Panc1 (cell line): Measurements from ENCODE around the gene CHST1. TPM values are rescaled to one million over a fixed set of nuclear protein-coding genes. Genes with fewer than 3 reads are reported as not detected.

ENCODE experiments used
- ATAC-seq: fragments of 200-7000 bp; cut with Tn5 transposase; 2 replicates; pipeline ENCODE4 v1.9.1; 2020; ENCODE audit warnings: mild to moderate bottlenecking, moderate library complexity
- BruUV-seq: library from RNA; stranded (reverse); fragments of 400-500 nt; replicated peaks from 2 replicates; lab custom pipeline; 2021; lab: Mats Ljungman, UMichigan
- CTCF ChIA-PET: fragments of 300-600 bp; sonication (Branson Sonifier 250); formaldehyde crosslinking; loops from one replicate; lab custom pipeline; 2022; ENCODE audit warnings: antibody characterized with exemption; lab: Charles Lee
- POLR2A ChIA-PET: fragments of 300-600 bp; sonication (Branson Sonifier 250); formaldehyde crosslinking; loops from one replicate; lab custom pipeline; 2022; ENCODE audit warnings: antibody characterized with exemption; lab: Charles Lee
- DNase-seq: peaks from one replicate; pipeline ENCODE4 v3.0.0-alpha.2; 2010; ENCODE audit warnings: low read depth, low spot score
- H3K27ac ChIP-seq: 2 replicates; pipeline ENCODE4 v1.5.1; 2011; ENCODE audit warnings: mild to moderate bottlenecking, low read length, inconsistent platforms
- H3K27me3 ChIP-seq: fragments of 200-500 bp; sonication (Bioruptor generic); 2 replicates; pipeline ENCODE4 v1.6.0; 2014; ENCODE audit warnings: low read length, inconsistent platforms; ENCODE audit not compliant: control insufficient read depth, insufficient read depth
- H3K36me3 ChIP-seq: fragments of 200-500 bp; sonication (Bioruptor generic); 2 replicates; pipeline ENCODE4 v1.5.1; 2014; ENCODE audit warnings: inconsistent platforms, mild to moderate bottlenecking, low read length, moderate library complexity; ENCODE audit not compliant: control insufficient read depth, insufficient read depth
- H3K4me1 ChIP-seq: 2 replicates; pipeline ENCODE4 v1.5.1; 2011; ENCODE audit warnings: inconsistent platforms, mild to moderate bottlenecking, low read length, moderate library complexity; ENCODE audit not compliant: control insufficient read depth, insufficient read depth
- H3K4me3 ChIP-seq, 2 experiments: 2 replicates each; pipeline ENCODE4 v1.5.1; 2011 to 2012; ENCODE audit warnings: low read depth in 2 of 2, low read length in 2 of 2, mild to moderate bottlenecking in 2 of 2, inconsistent platforms in 1 of 2, moderate library complexity in 1 of 2
- H3K9me3 ChIP-seq: fragments of 200-500 bp; sonication (Bioruptor generic); 2 replicates; pipeline ENCODE4 v1.5.1; 2014; ENCODE audit warnings: low read depth, mild to moderate bottlenecking, inconsistent platforms, low read length, moderate library complexity; ENCODE audit not compliant: control insufficient read depth, insufficient read depth
- POLR2AphosphoS5 ChIP-seq: IDR thresholded peaks from 2 replicates; pipeline ENCODE4 v1.6.1; 2012; ENCODE audit warnings: mild to moderate bottlenecking, low read depth, low read length, moderate library complexity
- SIN3A ChIP-seq: IDR thresholded peaks from 2 replicates; pipeline ENCODE4 v1.6.1; 2012; ENCODE audit warnings: low read depth, mild to moderate bottlenecking, low read length, moderate library complexity, borderline replicate concordance; ENCODE audit not compliant: insufficient read depth
- TCF7L2 ChIP-seq: IDR thresholded peaks from 2 replicates; pipeline ENCODE4 v1.6.1; 2011; ENCODE audit warnings: mild to moderate bottlenecking, low read depth, low read length, inconsistent platforms
- in situ Hi-C: cut with HindIII; loops from 2 replicates; pipeline ENCODE4 v1.10.0; 2016; ENCODE audit warnings: low sequenced_read_pairs, low pct_unique_long_range_greater_than_20kb
- intact Hi-C: fragments of 100-400 bp; cut with micrococcal nuclease; formaldehyde crosslinking; loops from one replicate; pipeline ENCODE4 v1.10.0; 2022; ENCODE audit not compliant: unreplicated experiment
- total RNA-seq: library from RNA; stranded (reverse); gene quantifications from one replicate; pipeline ENCODE4 v1.2.1, GENCODE V29; 2021; ENCODE audit not compliant: unreplicated experiment
- TF ChIP-seq, protein P1 (sequence below), 2 experiments: IDR thresholded peaks; 2 replicates each; pipeline ENCODE4 v1.6.1; 2011 to 2012; ENCODE audit warnings: low read depth in 2 of 2, control low read depth in 1 of 2, low read length in 1 of 2, mild to moderate bottlenecking in 1 of 2, moderate library complexity in 1 of 2; ENCODE audit not compliant: insufficient read depth in 1 of 2
- TF ChIP-seq, protein P2 (sequence below): fragments of 450-650 bp; IDR thresholded peaks from 2 replicates; pipeline ENCODE4 v1.5.1; 2017; ENCODE audit warnings: mild to moderate bottlenecking

Gene CHST1
- total RNA-seq, 1 experiment from 2014 or later, result not detected

DNA sequence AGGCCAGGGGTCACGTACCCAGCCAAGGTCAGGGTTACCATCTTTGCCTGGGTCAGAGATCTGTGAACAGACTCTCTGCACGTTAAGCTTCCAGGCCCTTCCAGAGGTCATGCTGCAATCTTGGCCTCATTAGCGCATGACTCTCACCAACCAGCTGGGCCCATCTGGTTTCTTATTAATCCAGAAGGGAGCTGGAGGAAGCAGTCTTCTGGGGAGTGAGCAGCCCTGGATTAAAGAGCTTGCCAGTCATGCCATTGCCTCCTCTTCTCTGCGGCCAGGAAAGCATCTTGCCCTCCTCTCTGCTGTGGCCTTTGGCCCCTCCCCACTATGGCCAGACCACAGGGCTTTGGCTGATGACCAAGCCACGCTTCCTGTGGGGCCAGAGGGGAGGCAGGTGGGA is 57.4 kb downstream of the CHST1 start:
- ATAC-seq (no peak), DNase-seq (no peak)
- in situ Hi-C loops (no loop called here), intact Hi-C loops (no loop called here)
- Histone ChIP-seq H3K4me1 (no peaks in the 10 kb centered on the region), H3K27me3 (peaks cover 9% of the 10 kb centered on the region), H3K4me3 (no peak overlapping the region), H3K27ac (no peak overlapping the region), H3K36me3 (no peaks in the 10 kb centered on the region), H3K9me3 (no peaks in the 10 kb centered on the region)
- ChIA-PET POLR2A (no interaction called here), CTCF (no interaction called here)
- TF ChIP-seq POLR2AphosphoS5 (no peak), TCF7L2 (no peak), SIN3A (no peak)
- TF ChIP-seq, protein P1, sequence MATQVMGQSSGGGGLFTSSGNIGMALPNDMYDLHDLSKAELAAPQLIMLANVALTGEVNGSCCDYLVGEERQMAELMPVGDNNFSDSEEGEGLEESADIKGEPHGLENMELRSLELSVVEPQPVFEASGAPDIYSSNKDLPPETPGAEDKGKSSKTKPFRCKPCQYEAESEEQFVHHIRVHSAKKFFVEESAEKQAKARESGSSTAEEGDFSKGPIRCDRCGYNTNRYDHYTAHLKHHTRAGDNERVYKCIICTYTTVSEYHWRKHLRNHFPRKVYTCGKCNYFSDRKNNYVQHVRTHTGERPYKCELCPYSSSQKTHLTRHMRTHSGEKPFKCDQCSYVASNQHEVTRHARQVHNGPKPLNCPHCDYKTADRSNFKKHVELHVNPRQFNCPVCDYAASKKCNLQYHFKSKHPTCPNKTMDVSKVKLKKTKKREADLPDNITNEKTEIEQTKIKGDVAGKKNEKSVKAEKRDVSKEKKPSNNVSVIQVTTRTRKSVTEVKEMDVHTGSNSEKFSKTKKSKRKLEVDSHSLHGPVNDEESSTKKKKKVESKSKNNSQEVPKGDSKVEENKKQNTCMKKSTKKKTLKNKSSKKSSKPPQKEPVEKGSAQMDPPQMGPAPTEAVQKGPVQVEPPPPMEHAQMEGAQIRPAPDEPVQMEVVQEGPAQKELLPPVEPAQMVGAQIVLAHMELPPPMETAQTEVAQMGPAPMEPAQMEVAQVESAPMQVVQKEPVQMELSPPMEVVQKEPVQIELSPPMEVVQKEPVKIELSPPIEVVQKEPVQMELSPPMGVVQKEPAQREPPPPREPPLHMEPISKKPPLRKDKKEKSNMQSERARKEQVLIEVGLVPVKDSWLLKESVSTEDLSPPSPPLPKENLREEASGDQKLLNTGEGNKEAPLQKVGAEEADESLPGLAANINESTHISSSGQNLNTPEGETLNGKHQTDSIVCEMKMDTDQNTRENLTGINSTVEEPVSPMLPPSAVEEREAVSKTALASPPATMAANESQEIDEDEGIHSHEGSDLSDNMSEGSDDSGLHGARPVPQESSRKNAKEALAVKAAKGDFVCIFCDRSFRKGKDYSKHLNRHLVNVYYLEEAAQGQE (IDR thresholded peaks at IDR 0.05; ENCODE audit: insufficient read depth in 1 of 2, low read depth in 2 of 2, low read length in 1 of 2), result no peak
- TF ChIP-seq, protein P2, sequence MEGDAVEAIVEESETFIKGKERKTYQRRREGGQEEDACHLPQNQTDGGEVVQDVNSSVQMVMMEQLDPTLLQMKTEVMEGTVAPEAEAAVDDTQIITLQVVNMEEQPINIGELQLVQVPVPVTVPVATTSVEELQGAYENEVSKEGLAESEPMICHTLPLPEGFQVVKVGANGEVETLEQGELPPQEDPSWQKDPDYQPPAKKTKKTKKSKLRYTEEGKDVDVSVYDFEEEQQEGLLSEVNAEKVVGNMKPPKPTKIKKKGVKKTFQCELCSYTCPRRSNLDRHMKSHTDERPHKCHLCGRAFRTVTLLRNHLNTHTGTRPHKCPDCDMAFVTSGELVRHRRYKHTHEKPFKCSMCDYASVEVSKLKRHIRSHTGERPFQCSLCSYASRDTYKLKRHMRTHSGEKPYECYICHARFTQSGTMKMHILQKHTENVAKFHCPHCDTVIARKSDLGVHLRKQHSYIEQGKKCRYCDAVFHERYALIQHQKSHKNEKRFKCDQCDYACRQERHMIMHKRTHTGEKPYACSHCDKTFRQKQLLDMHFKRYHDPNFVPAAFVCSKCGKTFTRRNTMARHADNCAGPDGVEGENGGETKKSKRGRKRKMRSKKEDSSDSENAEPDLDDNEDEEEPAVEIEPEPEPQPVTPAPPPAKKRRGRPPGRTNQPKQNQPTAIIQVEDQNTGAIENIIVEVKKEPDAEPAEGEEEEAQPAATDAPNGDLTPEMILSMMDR, result no peak
- no TSS peak for BruUV-seq

DNA sequence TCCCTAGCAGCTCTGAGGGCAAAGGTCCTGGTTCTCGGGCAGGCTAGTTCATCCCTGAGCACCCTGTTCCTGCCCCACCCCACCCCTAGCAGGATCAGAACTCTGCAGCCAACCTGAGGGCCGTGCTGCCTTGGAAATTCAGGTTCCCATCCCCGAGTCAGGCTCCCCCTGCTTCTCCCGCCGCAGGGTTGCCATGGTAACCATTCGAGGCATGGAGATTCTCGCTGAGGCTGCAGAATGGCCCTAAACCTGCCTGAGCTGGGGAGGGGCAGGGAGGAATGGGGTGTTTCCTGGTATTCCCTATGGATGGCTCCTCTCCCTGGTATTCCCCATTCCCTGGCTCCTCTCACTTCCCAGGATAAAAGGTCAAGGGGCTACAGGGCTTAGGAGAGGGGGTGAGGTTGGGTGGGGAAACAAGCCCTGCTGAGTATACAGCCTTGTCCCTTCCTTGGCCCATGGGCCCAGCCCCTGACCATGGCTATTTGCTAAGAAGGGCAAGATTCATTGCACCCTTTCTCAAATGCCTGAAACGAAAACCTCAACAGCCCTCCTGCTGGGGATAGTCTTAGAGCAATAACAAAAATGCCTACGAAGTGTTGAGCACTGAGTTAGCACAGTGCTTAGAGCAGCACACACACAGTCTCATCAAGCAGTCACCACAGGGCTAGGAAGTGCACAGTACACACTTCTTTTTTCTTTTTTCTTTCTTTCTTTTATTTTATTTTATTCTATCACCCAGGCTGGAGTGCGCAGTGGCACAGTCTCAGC is 58.7 kb downstream of the CHST1 start:
- DNase-seq (no peak), ATAC-seq (no peak)
- Histone ChIP-seq H3K4me1 (no peaks in the 10 kb centered on the region), H3K27me3 (peaks cover 10% of the 10 kb centered on the region), H3K9me3 (no peaks in the 10 kb centered on the region), H3K36me3 (no peaks in the 10 kb centered on the region), H3K4me3 (no peak overlapping the region), H3K27ac (no peak overlapping the region)
- ChIA-PET POLR2A (no interaction called here), CTCF (no interaction called here)
- BruUV-seq, result no TSS peak
- TF ChIP-seq TCF7L2 (no peak), SIN3A (no peak), POLR2AphosphoS5 (no peak)
- TF ChIP-seq, protein P2, result no peak
- TF ChIP-seq, protein P1 (IDR thresholded peaks at IDR 0.05; ENCODE audit: insufficient read depth in 1 of 2, low read depth in 2 of 2, low read length in 1 of 2), result no peak
- in situ Hi-C loops, result no loop called here
- intact Hi-C loops, result no loop called here
